CD4-positive, alpha-beta T cell treated with Interleukin-12 subunit alpha and Interleukin-12 subunit beta, for 1 hour (primary cell): Measurements from ENCODE around the gene FAM227B.
"Not testable (repeated sequence)": the region's sequence is repeated elsewhere in the genome, so short reads cannot be mapped to it uniquely, and the experiment has no call there.

Experiments
- DNase-seq: peaks from one replicate; pipeline ENCODE4 v3.0.0-alpha.2; 2020

FAM227B gene

GRCh38 chr15:49435174-49435573 lies 185.4 kb downstream of the FAM227B start:
- no peak for DNase-seq

- DNase-seq: no peak
Measured at GRCh38 chr15:49430046-49430445, 190.6 kb downstream of the FAM227B start.

- DNase-seq: no peak
Measured at GRCh38 chr15:49428409-49429095, 192.1 kb downstream of the FAM227B start.

- DNase-seq: no peak
Measured at GRCh38 chr15:49427372-49427771, 193.2 kb downstream of the FAM227B start.

GRCh38 chr15:49424954-49425353 lies 195.7 kb downstream of the FAM227B start:
- DNase-seq: no peak

GRCh38 chr15:49423901-49424550 lies 196.6 kb downstream of the FAM227B start:
- DNase-seq: no peak

- no peak for DNase-seq
Measured at GRCh38 chr15:49423021-49423420, 197.6 kb downstream of the FAM227B start, which contains the start of gene FGF7. Gene FGF7, plus strand, starts transcription at chr15:49423242. Its CDS starts 1,056 bp downstream, at chr15:49424298.

- DNase-seq: peak; percentile 66
Measured at GRCh38 chr15:49421991-49422390, 198.6 kb downstream of the FAM227B start.

- DNase-seq: no peak
Measured at GRCh38 chr15:49418811-49419210, 201.8 kb downstream of the FAM227B start.

- no peak for DNase-seq
Measured at GRCh38 chr15:49415638-49416037, 205.0 kb downstream of the FAM227B start.

- no peak for DNase-seq
Measured at GRCh38 chr15:49415149-49415548, 205.5 kb downstream of the FAM227B start.

GRCh38 chr15:49412797-49413196 lies 207.8 kb downstream of the FAM227B start:
- DNase-seq: no peak

GRCh38 chr15:49410641-49411040 lies 210.0 kb downstream of the FAM227B start:
- DNase-seq: no peak

- no peak for DNase-seq
Measured at GRCh38 chr15:49406352-49407118, 214.1 kb downstream of the FAM227B start.

- DNase-seq: not testable (repeated sequence)
Measured at GRCh38 chr15:49402515-49403296, 217.9 kb downstream of the FAM227B start.

GRCh38 chr15:49387471-49387870 lies 233.1 kb downstream of the FAM227B start:
- no peak for DNase-seq

GRCh38 chr15:49383266-49383665 lies 237.4 kb downstream of the FAM227B start:
- no peak for DNase-seq

GRCh38 chr15:49382394-49382793 lies 238.2 kb downstream of the FAM227B start:
- DNase-seq: no peak

- DNase-seq: no peak
Measured at GRCh38 chr15:49380912-49381311, 239.7 kb downstream of the FAM227B start.

GRCh38 chr15:49379996-49380395 lies 240.6 kb downstream of the FAM227B start:
- DNase-seq: no peak

GRCh38 chr15:49372366-49372765 lies 248.3 kb downstream of the FAM227B start:
- DNase-seq: no peak

- DNase-seq: no peak
Measured at GRCh38 chr15:49370782-49371181, 249.8 kb downstream of the FAM227B start.

GRCh38 chr15:49366496-49366895 lies 254.1 kb downstream of the FAM227B start:
- no peak for DNase-seq
